Effector CD8-positive, alpha-beta T cell (primary cell): ENCODE data around the gene SNTB2.

Experiments used
- DNase-seq: peaks from one replicate; lab custom pipeline; 2025; lab: John Stamatoyannopoulos, UW

Gene SNTB2

GRCh38 chr16:69318911-69319289, 131.9 kb downstream of the SNTB2 start:
- no peak for DNase-seq

- DNase-seq, result no peak
These were observed 132.4 kb downstream of the SNTB2 start for GRCh38 chr16:69319381-69319780.

DNA sequence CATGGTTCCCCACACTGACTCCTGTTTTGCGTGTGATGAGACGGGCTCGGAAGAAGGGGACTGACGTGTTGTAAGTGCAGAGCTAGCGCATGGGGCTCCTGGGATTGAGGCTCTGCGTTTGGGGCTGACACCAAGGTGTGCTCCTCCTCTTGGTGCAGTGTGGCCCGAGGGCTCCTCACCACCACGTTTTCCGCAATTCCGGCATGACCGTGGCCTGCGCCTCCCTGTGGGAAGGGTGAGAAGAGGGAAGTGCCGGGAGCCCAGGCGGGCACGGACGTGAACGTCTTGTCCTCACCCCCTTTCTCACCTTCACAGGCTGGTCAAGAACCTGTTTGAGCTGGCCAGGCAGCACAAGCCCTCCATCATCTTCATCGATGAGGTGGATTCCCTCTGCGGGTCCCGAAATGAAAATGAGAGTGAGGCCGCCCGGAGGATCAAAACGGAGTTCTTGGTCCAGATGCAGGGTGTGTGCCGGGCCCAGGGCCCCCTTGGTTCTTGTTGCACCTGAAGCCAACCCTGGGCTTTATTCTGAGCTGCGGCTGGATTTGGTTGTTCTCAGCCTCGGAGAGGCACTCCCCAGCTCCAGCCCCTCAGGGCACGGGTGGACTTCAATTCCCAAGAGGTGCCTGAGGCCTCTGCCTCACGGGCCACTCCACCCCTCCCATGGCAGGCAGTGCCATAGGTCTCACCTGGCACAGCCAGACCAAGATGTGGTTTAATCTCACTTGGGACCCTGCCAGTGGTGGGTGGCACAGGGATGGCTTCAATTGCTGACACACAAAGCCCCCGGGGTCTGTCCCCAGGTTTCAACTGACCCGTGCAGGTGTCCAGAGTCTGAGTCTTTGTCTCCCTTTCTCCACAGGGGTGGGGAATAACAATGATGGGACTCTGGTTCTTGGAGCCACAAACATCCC, 133.1 kb downstream of the SNTB2 start:
- no peak for DNase-seq

DNA sequence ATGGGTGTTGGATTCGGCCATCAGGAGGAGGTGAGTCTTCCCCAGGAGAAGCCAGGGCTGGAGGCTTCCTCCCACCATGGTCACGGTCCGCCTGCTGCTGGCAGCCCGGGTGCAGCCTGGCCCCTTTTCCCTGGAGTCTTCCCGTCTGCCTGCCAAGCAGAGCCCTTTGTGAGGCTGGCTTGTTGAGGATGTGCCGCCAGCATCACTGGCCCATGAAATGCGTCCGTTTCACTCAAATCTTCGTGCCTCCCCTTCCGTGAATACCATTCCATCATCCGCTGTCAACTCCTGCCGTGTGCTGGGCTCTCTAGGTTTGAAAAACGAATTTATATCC, 133.7 kb downstream of the SNTB2 start:
- DNase-seq, result no peak

- no peak for DNase-seq
These were observed 134.1 kb downstream of the SNTB2 start for GRCh38 chr16:69321080-69321479.

DNA sequence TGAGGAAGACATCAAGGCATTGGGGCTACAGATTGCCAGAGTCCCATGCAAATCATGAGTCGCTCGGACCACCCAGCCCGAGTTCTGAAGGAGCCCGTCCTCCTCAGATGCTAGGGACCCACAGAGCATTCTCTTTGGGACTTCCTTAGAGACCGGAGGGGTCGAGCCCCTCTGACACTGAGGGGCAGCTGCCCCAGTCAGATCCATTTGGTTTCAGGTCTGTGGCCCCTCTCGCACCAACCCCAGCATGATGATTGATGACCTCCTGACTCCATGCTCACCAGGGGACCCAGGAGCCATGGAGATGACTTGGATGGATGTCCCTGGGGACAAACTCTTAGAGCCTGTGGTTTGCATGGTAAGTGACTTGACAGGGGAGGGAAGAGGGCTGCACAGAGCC, 135.4 kb downstream of the SNTB2 start:
- no peak for DNase-seq

DNA sequence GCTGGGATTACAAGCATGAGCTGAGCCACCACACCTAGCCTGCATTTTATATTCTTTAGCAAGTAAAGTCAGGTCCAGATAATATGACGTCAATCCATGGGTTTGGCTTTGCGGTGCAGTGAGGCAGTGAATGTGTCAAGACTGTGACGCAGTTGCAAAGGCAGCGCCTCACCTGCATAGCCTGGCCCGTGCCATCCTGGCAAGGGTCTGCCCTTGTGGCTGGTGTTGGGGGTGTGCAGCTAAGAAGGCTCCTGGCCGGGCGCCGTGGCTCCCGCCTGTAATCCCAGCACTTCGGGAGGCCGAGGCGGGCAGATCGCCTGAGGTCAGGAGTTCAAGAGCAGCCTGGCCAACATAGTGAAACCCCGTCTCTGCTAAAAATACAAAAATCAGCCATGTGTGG, 136.5 kb downstream of the SNTB2 start:
- no peak for DNase-seq

- DNase-seq, result no peak
These were observed 137.1 kb downstream of the SNTB2 start for GRCh38 chr16:69324013-69324531.

DNA sequence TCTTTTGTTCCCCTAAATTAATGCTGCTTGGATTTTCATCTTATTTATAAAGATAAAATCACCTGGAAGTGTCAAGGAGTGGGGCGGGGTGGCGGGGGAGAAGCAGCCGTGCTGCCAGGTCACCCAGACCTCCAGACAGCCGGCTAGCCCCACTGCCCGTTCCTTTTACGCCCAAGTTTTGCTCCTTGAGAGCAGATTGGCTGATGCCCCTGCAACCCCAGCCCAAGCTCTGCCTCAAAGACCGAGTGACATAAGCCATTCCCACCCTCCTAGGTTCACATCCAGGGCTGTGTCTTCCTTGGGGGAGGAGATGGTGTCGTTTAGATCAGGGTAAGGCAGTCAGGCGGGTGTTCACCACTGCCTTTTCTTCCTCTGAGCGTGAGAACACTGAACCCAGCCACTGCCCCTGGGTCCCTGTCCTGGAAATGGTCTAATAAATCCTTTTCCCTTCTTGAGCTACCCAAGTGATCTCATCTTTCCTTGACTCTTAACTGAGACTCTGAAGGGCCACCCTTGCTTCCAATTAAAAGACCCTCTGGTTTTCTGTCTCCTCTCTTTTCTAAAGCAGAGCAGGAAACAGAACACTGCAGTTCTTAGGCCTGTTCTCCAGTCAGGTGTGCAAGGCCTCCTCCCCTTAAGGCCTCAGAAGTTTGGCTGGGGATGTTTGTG, 137.8 kb downstream of the SNTB2 start:
- DNase-seq, result no peak

- no peak for DNase-seq
These were observed 138.8 kb downstream of the SNTB2 start for GRCh38 chr16:69325784-69326171.

DNA sequence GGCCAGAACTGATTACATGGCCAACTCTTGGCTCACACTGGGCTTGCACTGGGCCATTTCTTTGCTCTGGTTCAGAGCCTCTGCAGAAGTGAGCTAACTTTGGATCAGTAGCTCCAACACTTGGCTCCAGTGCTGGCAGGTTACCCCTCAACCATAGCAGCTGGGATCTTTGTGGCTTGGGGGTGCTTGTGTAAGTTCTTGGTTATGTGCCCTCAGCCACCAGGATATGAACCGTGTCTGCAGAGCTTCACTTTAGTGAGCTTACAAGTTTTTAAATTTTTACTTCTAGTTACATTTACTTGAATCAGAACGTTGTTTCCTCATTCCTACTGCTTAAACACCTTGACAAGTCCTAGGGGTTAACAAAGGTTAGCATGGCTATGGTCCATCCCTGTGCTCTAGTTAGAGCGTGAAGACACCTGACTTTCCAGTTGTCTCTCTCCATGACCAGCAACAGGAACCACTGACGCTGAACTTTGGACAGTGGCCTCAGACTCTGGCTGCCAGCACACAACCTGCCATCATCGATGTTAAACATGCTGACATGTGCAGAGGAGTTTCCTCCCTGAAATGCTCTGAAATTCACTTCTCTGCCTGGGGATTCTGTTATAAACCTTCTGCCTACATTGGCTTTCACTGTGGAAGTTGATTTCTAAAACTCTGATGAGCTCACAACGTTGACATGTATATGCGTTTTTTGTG, 139.4 kb downstream of the SNTB2 start:
- no peak for DNase-seq

DNA sequence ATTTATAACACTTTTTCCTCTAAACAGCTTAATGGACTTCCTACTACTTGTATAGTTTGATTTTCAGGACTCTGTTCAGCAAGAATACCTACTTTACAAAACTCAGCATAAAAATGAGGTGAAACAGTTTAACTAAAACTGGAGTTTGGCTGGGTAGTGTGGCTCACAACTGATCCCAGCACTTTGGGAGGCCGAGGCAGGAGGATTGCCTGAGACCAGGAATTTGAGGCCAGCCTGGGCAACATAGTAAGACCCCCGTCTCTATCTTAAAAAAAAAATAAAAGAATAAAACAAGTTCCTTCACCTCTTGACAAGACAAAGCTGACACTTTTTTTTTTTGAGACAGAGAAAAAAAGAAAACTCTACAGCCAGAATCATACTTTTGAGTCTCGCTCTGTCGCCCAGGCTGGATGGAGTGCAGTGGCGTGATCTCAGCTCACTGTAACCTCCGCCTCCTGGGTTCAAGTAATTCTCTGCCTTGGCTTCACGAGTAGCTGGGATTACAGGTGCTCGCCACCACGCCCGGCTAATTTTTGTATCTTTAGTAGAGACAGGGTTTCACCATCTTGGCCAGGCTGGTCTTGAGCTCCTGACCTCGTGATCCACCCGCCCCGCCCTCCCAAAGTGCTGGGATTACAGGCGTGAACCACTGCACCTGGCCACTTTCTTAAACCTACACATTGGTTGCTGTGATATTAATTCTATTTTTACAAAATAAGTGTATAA, 140.8 kb downstream of the SNTB2 start:
- DNase-seq, result no peak

GRCh38 chr16:69328854-69329316, 141.9 kb downstream of the SNTB2 start:
- no peak for DNase-seq

DNA sequence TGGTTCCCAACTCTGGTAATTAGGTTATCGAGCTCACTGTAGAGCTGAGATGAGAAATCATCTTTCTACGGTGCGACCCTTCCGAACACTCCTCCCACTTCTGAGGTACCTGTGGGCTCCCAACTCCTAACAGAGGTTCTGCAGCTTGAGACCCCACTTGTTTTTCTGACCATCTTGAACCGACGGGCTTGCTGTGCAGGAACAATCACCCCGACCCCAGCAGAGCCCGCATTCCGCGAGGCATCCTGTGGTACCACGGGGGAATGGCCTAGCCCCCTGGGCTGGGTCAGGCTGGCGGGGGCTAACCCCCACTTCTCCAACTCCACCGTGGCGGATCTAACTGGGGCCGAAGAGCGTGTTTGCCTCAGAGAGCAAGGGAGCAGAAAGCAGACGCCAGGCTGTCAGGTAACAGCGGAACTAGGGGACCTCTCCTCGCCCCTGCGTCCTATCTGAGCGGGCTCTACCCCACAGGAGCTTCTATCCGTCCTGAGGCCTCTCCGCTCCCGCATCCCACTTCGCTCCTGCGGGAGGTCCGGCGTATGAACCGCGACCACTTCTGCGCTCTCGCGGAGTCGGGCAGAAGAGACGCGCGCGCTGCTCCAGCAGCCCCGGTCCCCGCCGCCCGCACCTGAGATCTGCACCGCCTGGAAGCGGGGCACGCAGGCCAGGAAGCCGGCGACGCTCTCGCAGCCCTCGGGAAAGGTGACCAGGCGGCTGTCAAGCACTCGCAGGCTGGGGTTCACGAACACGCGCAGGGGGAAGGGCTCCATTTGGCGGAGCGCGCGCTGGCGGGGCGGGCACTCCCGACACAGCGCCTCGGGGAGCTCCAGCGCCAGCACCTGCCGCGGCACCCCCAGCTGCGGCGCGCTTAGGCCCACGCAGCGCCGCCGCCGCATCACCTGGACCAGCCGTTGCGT, 142.7 kb downstream of the SNTB2 start:
- no peak for DNase-seq

DNA sequence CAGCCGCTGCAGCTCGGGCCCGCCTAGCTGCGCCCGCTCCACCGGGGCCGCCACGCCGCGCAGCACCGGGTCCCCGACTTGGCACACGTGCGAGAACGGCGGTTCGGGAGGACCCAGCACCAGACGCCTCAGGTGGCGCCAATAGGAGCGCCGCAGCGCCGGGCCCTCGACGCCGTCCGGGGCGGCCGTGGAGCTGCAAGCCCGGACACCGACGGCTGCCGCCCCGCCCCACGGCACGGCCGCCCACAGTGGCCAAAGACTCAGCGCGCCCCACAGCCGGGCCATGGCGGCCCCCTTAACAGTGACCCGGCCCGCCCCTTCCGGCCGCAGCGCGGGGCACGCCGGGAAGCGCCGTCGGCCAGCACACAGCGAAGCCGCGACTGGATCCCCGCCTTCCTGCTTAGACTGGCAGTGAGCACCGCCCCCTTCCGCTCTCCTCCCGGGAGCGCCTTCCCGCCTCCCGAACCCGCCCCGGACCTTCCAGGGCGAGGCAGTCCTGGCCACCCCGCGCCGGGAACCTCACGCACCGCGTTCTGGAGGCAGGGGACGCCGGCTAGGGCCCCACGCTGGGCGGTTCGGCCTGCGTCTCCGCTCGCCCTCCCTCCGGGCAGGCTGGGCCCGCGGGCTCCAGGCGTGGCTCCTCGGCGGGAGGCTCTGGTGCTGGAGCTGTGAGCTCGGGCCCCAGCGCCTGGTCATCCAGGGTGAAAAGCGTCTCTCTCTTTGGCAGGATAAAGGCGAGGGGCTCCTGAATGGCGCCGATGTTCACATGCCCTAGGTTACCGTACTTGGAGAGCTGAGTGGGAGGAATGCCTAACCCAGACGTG, 143.5 kb downstream of the SNTB2 start, which contains the start of gene PDF:
TSS of gene PDF (minus strand) at position 303 of the 824 bp plus-strand sequence. CDS start at position 285, 18 bp downstream.
- DNase-seq, result peak; percentile 76

DNA sequence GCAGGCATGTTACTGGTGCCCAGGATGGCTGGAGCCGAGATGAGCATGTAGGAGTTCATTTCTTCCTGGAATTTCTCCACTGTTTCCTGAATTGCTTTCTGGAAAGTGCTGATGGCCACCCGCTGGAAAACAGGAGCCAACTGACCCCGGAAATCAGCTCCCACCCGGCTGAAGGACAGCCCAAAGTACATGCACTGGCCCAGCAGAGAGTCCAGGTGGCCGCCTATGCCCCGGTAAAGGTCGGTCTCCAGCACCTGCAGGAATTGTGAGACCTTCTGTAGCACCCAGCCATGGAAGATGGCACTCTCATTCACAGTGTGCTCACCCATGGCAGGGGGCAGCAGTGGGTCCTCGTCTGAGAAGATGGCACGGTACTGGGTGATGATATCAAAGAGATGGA, 147.7 kb downstream of the SNTB2 start:
- DNase-seq, result no peak

DNA sequence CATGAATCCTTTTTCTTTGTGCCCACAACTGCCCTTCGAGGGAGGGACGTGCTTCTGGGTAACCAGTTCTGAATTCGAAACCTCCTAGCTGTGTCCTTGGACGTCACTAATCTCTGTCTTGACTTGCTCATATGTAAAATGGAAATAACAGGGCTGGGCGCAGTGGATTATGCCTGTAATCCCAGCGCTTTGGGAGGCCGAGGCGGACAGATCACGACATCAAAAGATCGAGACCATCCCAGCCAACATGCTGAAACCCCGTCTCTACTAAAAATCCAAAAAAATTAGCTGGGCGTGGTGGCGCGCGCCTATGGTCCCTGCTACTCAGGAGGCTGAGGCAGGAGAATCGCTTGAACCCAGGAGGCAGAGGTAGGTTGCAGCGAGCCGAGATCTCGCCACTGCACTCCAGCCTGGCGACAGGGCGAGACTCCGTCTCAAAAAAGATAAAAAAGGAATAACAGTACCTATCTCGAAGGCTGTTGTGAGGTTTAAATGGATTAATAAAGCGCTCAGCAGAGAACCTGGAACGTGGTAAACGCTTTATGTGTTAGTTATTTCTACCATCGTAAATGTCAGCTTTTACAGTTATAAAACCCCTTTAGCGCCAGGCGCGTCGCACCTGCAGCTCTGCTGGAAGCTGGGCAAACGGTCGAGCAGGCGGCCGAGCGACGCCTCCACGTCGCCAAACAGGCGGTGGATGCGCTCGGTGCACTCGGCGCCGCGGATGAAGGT, 151.8 kb downstream of the SNTB2 start:
- no peak for DNase-seq

DNA sequence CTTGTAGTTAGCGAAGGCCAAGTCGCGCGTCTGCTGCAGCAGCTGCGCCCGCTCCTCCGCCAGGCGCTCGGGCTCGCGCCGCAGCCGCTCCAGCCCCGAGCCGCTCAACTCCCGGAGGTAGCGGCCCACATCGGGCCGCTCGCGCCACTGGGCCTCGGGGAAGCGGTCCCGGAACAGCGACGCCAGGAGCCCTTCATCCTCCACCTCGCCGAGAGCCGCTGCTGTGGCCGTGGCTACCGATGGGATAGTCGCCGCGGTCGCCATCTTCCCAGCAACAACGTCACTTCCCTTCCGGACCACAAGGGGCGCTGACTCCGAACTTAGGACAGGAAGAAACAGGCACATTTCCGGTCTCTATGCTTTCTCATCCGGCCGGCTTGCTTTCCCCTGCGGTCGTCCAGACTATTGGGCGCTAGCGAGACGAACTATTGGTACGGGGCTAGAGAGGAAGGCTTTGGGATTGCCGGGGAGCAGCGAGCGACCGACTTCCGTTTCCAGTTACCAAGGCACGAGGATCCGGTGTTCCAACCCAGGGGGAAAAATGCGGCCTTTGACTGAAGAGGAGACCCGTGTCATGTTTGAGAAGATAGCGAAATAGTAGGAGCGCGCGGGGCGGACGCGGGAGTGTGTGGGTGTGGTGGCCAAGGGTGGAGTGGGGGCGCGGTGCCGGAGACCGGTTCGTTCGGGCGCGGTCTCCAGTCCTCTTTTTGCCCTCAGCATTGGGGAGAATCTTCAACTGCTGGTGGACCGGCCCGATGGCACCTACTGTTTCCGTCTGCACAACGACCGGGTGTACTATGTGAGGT, 152.5 kb downstream of the SNTB2 start, which contains the start of the genes COG8 and NIP7:
TSS of gene COG8 (minus strand) at position 276 of the 806 bp plus-strand sequence. CDS start at position 264, 12 bp downstream.
TSS of gene NIP7 (plus strand) at position 484 of the 806 bp plus-strand sequence. CDS start at position 542, 58 bp downstream.
- DNase-seq, result peak; percentile 81
